Fibroblast of the aortic adventitia (primary cell): ENCODE measurements around the gene TMEM202. TPM values are rescaled to one million over a fixed set of nuclear protein-coding genes. Genes with fewer than 3 reads are reported as not detected.
A peak's percentile ranks its signal among the peaks of the same experiment; 100 is the strongest.

Experiments used
- DNase-seq: peaks from one replicate; pipeline ENCODE4 v3.0.0-alpha.2; 2010; ENCODE audit warnings: low read depth
- H3K4me3 ChIP-seq: 2 replicates; pipeline ENCODE4 v1.5.1; 2011; ENCODE audit warnings: low read depth, mild to moderate bottlenecking, control low read depth, low read length, moderate library complexity
- CTCF ChIP-seq: IDR thresholded peaks from 2 replicates; pipeline ENCODE4 v1.5.1; 2011; ENCODE audit warnings: mild to moderate bottlenecking, low read length, control low read depth, inconsistent platforms; ENCODE audit not compliant: insufficient read depth
- total RNA-seq: library from RNA; depleted of rRNA; stranded (reverse); fragments of >200 nt; gene quantifications from 2 replicates; pipeline ENCODE4 v1.2.3, GENCODE V29; 2012; ENCODE audit warnings: low replicate concordance

TMEM202 gene, protein sequence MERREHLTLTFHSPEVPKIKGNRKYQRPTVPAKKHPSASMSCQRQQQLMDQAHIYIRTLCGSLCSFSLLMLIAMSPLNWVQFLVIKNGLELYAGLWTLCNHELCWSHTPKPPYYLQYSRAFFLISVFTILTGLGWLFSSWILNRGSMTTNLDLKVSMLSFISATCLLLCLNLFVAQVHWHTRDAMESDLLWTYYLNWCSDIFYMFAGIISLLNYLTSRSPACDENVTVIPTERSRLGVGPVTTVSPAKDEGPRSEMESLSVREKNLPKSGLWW
- total RNA-seq: not detected in 2 replicates

GRCh38 chr15:72397796-72398588 is at the start of gene TMEM202:
Gene TMEM202 (plus strand): TSS chr15:72398305. CDS start chr15:72398327, 22 bp downstream.
- no peak for DNase-seq
- no peak for TF ChIP-seq CTCF
- H3K4me3 ChIP-seq: no peak within 1 kb of the TSS

- TF ChIP-seq CTCF: no peak
- DNase-seq: no peak
- no peak overlapping the region for H3K4me3 ChIP-seq
Observed at GRCh38 chr15:72353266-72353665, 44.8 kb upstream of the TMEM202 start.

GRCh38 chr15:72354496-72354895 is 43.6 kb upstream of the TMEM202 start:
- no peak for TF ChIP-seq CTCF
- DNase-seq: no peak
- H3K4me3 ChIP-seq: no peak overlapping the region

DNA sequence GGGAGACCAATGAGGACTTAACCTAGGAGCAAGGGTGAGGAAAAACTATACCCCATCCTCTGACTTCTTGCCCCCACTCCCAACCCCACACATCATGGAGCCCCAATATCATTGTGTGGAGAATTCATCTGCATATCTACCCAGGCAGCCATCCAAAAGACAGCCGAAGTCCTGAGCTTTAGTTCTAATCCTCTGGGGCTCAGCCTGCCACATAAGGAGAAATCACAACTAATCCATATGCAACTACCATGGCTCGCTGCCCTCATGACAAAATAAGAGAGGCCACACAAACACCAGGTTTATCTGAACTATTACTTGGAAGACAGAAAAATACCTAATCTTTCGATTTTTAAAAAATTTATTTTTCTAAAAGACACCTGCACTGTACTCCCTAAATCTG is 40.0 kb upstream of the TMEM202 start:
- H3K4me3 ChIP-seq: no peak overlapping the region

DNA sequence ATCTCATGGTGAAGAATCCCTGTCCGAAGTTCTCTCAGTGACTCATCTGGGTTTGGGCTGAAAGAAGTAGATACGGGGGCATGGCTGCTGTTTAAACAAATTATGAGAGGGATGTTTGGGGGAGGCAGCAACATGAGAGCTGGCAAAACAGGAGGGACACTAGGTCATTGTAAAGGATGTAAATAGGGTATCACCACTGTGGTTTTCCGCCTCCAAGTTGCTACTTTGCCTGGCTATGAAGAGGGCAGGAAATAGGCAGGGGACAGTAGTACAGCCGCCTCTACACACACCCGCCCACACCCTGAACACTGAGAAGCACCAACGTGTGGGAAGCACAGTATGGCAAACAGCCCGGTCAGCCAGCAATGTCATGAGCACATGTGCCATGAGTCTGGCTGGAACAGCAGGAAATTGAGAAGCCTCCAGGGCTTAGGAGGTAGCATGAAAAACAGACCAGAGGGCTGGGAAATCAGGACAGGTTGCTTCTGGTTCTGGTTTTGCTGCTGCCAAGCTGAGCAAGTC is 39.4 kb upstream of the TMEM202 start:
- no peak for TF ChIP-seq CTCF
- no peak overlapping the region for H3K4me3 ChIP-seq

More for the DNA sequence above, 40.0 kb upstream of the TMEM202 start:
- DNase-seq: no peak
- TF ChIP-seq CTCF: no peak

GRCh38 chr15:72361176-72361575 is 36.9 kb upstream of the TMEM202 start:
- no peak for DNase-seq
- no peak overlapping the region for H3K4me3 ChIP-seq
- no peak for TF ChIP-seq CTCF

More for the DNA sequence above, 39.4 kb upstream of the TMEM202 start:
- peak; percentile 71 for DNase-seq
